Gastroesophageal sphincter (tissue), 4 donors: ENCODE measurements around the gene TRAF6. TPM values are rescaled to one million over a fixed set of nuclear protein-coding genes. Genes with fewer than 3 reads are reported as not detected.

Experiments
- ATAC-seq: fragments of 150-250 bp; one replicate; pipeline ENCODE4 v1.9.1; 2016; ENCODE audit warnings: mild to moderate bottlenecking, moderate library complexity
- H3K27ac ChIP-seq, 4 donors: fragments of 200-600 bp; sonication (generic) in 3 of 4; 1 replicate in 3 of 4; 2 replicates in 1 of 4; pipeline ENCODE4 v1.5.1; 2016 to 2019
- H3K27me3 ChIP-seq: fragments of 200-600 bp; sonication (generic); one replicate; pipeline ENCODE4 v1.5.1; 2019
- H3K36me3 ChIP-seq, 2 donors: fragments of 200-600 bp; sonication (generic); one replicate each; pipeline ENCODE4 v1.5.1; 2019; ENCODE audit warnings: control low read depth in 1 of 2
- H3K4me1 ChIP-seq, 3 donors: fragments of 200-600 bp; sonication (generic); 1 replicate in 2 of 3; 2 replicates in 1 of 3; pipeline ENCODE4 v1.5.1; 2016 to 2019; ENCODE audit warnings: control low read depth in 2 of 3
- H3K4me3 ChIP-seq, 2 donors: fragments of 200-600 bp; sonication (generic); one replicate each; pipeline ENCODE4 v1.5.1; 2019; ENCODE audit warnings: mild to moderate bottlenecking in 1 of 2, moderate library complexity in 1 of 2
- H3K9me3 ChIP-seq, 3 donors: fragments of 200-600 bp; sonication (generic); one replicate each; pipeline ENCODE4 v1.5.1; 2017 to 2019; ENCODE audit warnings: control low read depth in 2 of 3
- EP300 ChIP-seq: sonication (generic); formaldehyde crosslinking; IDR thresholded peaks from one replicate; pipeline ENCODE4 v1.6.1; 2017; ENCODE audit warnings: antibody characterized with exemption, mild to moderate bottlenecking
- POLR2A ChIP-seq, 2 donors: fragments of 450-650 bp; IDR thresholded peaks; one replicate each; pipeline ENCODE4 v1.6.1; 2017; ENCODE audit warnings: antibody characterized with exemption in 2 of 2, mild to moderate bottlenecking in 2 of 2, moderate library complexity in 1 of 2
- POLR2AphosphoS5 ChIP-seq: sonication (generic); formaldehyde crosslinking; IDR thresholded peaks from one replicate; pipeline ENCODE4 v1.6.1; 2017; ENCODE audit warnings: antibody characterized with exemption
- WGBS, 2 donors: methylation state at CpG; one replicate each; pipeline ENCODE4 v1.1.5; 2018; ENCODE audit warnings: low coverage in 1 of 2; 5-methylcytosine and 5-hydroxymethylcytosine counted together
- total RNA-seq, 4 donors: library from RNA; depleted of rRNA; stranded (reverse); fragments of >200 nt; gene quantifications; one replicate each; pipeline ENCODE4 v1.1.0, GENCODE V29; 2016
- TF ChIP-seq, protein P1 (sequence below), 4 experiments: fragments of 200-600 bp in 2 of 4; fragments of 450-650 bp in 2 of 4; sonication (generic) in 1 of 4; IDR thresholded peaks; one replicate each; pipeline ENCODE4 v1.5.1; 2017 to 2019; ENCODE audit warnings: antibody characterized with exemption in 4 of 4, mild to moderate bottlenecking in 2 of 4, moderate library complexity in 2 of 4

The TRAF6 gene
- total RNA-seq, 4 donors from 2014 or later: 13.5 to 17.0 (median 16.1) TPM

DNA sequence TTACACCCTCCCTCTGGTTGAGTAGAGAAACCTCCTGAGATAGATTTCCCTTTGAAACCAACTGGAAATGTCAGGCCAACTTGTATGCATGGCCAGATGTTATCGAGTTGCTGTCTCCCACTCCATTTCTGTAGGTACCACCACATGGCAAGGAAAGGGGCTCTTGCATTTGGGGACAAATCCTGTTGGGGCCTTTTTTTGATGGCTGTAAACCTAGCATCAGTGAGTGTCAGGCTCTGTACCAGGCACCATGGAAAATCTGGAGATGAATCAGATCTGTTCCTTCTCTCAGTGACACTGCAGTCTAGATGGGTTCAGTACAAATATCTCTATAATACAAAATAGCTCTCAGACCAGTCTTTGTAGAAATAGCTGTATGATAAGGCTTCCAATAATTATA lies 58.4 kb downstream of the TRAF6 start:
- H3K27me3 ChIP-seq: no peaks in the 10 kb centered on the region
- H3K4me3 ChIP-seq: no peak overlapping the region
- H3K9me3 ChIP-seq: no peaks in the 10 kb centered on the region
- no peak for ATAC-seq
- no peaks in the 10 kb centered on the region for H3K36me3 ChIP-seq
- no peak overlapping the region for H3K27ac ChIP-seq
- TF ChIP-seq, protein P1, sequence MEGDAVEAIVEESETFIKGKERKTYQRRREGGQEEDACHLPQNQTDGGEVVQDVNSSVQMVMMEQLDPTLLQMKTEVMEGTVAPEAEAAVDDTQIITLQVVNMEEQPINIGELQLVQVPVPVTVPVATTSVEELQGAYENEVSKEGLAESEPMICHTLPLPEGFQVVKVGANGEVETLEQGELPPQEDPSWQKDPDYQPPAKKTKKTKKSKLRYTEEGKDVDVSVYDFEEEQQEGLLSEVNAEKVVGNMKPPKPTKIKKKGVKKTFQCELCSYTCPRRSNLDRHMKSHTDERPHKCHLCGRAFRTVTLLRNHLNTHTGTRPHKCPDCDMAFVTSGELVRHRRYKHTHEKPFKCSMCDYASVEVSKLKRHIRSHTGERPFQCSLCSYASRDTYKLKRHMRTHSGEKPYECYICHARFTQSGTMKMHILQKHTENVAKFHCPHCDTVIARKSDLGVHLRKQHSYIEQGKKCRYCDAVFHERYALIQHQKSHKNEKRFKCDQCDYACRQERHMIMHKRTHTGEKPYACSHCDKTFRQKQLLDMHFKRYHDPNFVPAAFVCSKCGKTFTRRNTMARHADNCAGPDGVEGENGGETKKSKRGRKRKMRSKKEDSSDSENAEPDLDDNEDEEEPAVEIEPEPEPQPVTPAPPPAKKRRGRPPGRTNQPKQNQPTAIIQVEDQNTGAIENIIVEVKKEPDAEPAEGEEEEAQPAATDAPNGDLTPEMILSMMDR (IDR thresholded peaks at IDR 0.05): no peak
- no peak for TF ChIP-seq POLR2A (IDR thresholded peaks at IDR 0.05)
- TF ChIP-seq POLR2AphosphoS5: no peak
- 100% methylated on average over 1 of the region's 1 CpG for WGBS, 2 donors
- peaks cover 0 to 45% (median 7%) of the 10 kb centered on the region in 3 donors for H3K4me1 ChIP-seq

DNA sequence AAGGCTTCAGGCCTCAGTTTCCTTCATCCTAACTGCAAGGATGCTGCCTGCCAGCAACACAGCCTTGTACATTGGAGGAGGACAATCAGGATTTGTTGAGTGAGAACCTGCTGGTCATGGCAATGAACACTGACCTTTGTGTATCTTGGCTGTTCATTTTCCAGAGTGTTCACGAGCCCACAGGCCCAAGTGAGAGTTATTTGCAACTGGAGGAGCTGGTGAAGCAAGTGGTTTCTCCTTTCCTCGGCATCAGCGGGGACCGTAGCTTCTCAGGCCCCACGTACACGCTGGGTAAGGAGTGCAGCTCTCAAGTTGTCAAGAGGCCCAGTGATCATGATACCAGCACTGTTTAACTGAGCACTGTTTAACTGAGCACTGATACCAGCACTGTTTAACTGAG lies 59.0 kb downstream of the TRAF6 start:
- peaks cover 0 to 39% (median 2%) of the 10 kb centered on the region in 3 donors for H3K4me1 ChIP-seq
- 97% methylated on average over 5 of the region's 6 CpGs; no CpG with 5 or more reads in 1 of the 2 donors for WGBS, 2 donors
- no peak for ATAC-seq
- H3K36me3 ChIP-seq: no peaks in the 10 kb centered on the region
- no peak overlapping the region for H3K27ac ChIP-seq
- H3K27me3 ChIP-seq: no peaks in the 10 kb centered on the region
- no peaks in the 10 kb centered on the region for H3K9me3 ChIP-seq
- TF ChIP-seq EP300 (no peak), POLR2AphosphoS5 (no peak), POLR2A (IDR thresholded peaks at IDR 0.05) (no peak)
- TF ChIP-seq, protein P1 (IDR thresholded peaks at IDR 0.05): no peak
- no peak overlapping the region for H3K4me3 ChIP-seq

DNA sequence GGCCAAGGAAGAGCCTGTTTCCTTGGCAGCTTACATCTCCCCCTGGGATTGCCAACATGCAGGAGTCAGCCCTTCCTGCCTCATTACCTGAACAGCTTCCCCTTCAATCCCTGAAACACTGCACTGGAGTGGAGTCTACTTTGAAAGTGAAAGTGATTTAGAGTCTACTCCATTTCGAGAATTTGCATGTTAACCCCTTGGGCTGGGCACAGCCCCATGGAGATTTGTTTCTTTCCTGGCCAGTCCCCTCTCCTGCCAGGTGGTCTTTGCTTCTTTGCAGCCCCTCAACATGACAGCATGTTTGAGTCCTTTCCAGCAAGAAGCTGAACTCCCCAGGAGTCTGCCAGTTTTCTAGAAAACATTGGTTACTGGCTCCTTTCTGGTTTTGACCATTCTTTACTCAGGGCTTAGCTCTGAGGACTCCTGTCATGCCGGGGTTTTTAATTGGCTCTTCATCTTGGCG lies 59.9 kb downstream of the TRAF6 start:
- Histone ChIP-seq H3K27ac (no peak overlapping the region), H3K9me3 (no peaks in the 10 kb centered on the region), H3K27me3 (no peaks in the 10 kb centered on the region), H3K4me1 (peaks cover 0 to 31% (median 0%) of the 10 kb centered on the region in 3 donors), H3K4me3 (peak overlapping the region in 1 of 2 donors; percentile 24), H3K36me3 (no peaks in the 10 kb centered on the region)
- TF ChIP-seq POLR2AphosphoS5 (no peak), POLR2A (IDR thresholded peaks at IDR 0.05) (no peak), EP300 (no peak)
- TF ChIP-seq, protein P1 (IDR thresholded peaks at IDR 0.05): no peak
- no peak for ATAC-seq
- 23 to 50% methylated on average over 1 to 3 of the region's 3 CpGs for WGBS, 2 donors

DNA sequence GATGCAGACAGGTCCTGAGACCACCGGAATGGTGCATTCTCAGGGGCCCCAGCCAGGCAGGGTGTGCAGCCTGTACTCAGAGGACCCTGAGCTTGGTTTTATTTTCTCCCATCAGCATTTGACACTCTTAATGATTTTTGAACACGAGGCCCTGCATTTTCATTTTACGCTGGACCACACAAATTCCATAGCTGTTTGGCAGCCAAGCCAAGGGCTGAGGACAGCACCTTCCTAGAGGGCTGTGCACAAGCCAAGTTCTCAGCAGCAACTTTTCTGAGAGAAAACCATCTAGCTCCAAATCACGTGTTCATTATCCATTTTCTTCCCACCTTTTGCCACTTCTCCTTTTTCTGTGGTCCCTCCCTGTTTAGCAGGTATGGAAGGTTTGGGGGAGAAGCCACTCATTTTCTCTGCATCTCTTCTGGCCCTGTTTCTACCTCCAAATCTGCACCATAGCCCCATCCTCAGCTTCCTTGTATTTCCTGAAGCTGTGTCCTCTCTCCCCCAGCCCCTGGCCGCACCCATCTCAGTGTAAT lies 60.4 kb downstream of the TRAF6 start:
- WGBS, 2 donors: 61 to 78% methylated on average over 4 to 5 of the region's 5 CpGs
- Histone ChIP-seq H3K4me1 (peaks cover 0 to 27% (median 0%) of the 10 kb centered on the region in 3 donors), H3K27me3 (no peaks in the 10 kb centered on the region), H3K4me3 (peak overlapping the region in 1 of 2 donors; percentile 24), H3K9me3 (no peaks in the 10 kb centered on the region), H3K36me3 (no peaks in the 10 kb centered on the region), H3K27ac (no peak overlapping the region)
- TF ChIP-seq, protein P1 (IDR thresholded peaks at IDR 0.05): no peak
- no peak for TF ChIP-seq POLR2A (IDR thresholded peaks at IDR 0.05)
- no peak for TF ChIP-seq EP300
- no peak for TF ChIP-seq POLR2AphosphoS5
- ATAC-seq: no peak

DNA sequence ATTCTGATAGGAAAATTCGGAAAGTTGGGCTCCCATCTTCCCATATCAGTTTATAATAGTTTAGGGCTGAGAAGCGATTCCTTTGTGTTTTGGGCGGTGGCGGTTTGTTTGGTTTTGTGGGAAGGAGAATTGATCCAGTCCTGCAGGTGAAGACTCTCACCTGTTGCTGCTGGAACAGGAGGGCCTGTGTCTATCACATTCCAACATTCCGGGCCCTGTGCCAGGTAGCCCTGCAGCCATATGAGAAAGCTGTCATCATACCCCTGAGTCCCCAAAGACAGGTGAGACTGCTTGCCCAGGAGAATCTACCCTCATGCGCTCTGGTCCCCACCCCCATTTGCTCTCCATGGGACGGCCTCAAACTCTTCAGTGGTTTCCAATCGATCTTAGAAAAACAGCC lies 62.1 kb downstream of the TRAF6 start:
- ATAC-seq: no peak
- no peaks in the 10 kb centered on the region for H3K27me3 ChIP-seq
- no peak overlapping the region for H3K27ac ChIP-seq
- TF ChIP-seq, protein P1 (IDR thresholded peaks at IDR 0.05): no peak
- no peak for TF ChIP-seq EP300
- no peak for TF ChIP-seq POLR2A (IDR thresholded peaks at IDR 0.05)
- TF ChIP-seq POLR2AphosphoS5: no peak
- no peak overlapping the region for H3K4me3 ChIP-seq
- no peaks in the 10 kb centered on the region for H3K36me3 ChIP-seq
- WGBS, 2 donors: 81 to 90% methylated on average over 5 to 6 of the region's 8 CpGs
- no peaks in the 10 kb centered on the region for H3K9me3 ChIP-seq
- peaks cover 0 to 22% (median 0%) of the 10 kb centered on the region in 3 donors for H3K4me1 ChIP-seq
